Osteoblast (primary cell): ENCODE results near the gene OPCML. TPM values are rescaled to one million over a fixed set of nuclear protein-coding genes. Genes with fewer than 3 reads are reported as not detected.

ENCODE experiments used
- DNase-seq: peaks from one replicate; pipeline ENCODE4 v3.0.0; 2011; ENCODE audit warnings: low spot score, mixed read lengths; ENCODE audit not compliant: insufficient read length; ENCODE audit errors: missing footprints
- H2AFZ ChIP-seq: 2 replicates; pipeline ENCODE4 v1.6.0; 2011; ENCODE audit warnings: mild to moderate bottlenecking, low read length
- H3K27ac ChIP-seq: 2 replicates; pipeline ENCODE4 v1.5.1; 2011; ENCODE audit warnings: mild to moderate bottlenecking, low read depth, low read length, moderate library complexity
- H3K27me3 ChIP-seq: 2 replicates; pipeline ENCODE4 v1.6.0; 2012; ENCODE audit warnings: mild to moderate bottlenecking, control low read depth, inconsistent platforms, low read length, moderate library complexity; ENCODE audit not compliant: insufficient read depth
- H3K36me3 ChIP-seq: 2 replicates; pipeline ENCODE4 v1.5.1; 2011; ENCODE audit warnings: mild to moderate bottlenecking, low read length, control low read depth, moderate library complexity; ENCODE audit not compliant: insufficient read depth
- H3K4me1 ChIP-seq: 2 replicates; pipeline ENCODE4 v1.5.1; 2011; ENCODE audit warnings: mild to moderate bottlenecking, low read length, control low read depth, moderate library complexity; ENCODE audit not compliant: insufficient read depth
- H3K4me2 ChIP-seq: 2 replicates; pipeline ENCODE4 v1.6.0; 2011; ENCODE audit warnings: mild to moderate bottlenecking, low read length; ENCODE audit not compliant: insufficient read depth
- H3K4me3 ChIP-seq: fragments of 200-600 bp; sonication (generic); 3 replicates; pipeline ENCODE4 v1.5.1; 2012; ENCODE audit warnings: mild to moderate bottlenecking, low read length, inconsistent platforms; ENCODE audit not compliant: insufficient read depth
- H3K79me2 ChIP-seq: 2 replicates; pipeline ENCODE4 v1.6.0; 2012; ENCODE audit warnings: mild to moderate bottlenecking, low read length, control low read depth, inconsistent platforms; ENCODE audit not compliant: insufficient read depth
- H3K9me3 ChIP-seq: 2 replicates; pipeline ENCODE4 v1.5.1; 2011; ENCODE audit warnings: low read depth, low read length, control low read depth
- H4K20me1 ChIP-seq: 2 replicates; pipeline ENCODE4 v1.6.0; 2012; ENCODE audit warnings: mild to moderate bottlenecking, low read length, control low read depth; ENCODE audit not compliant: insufficient read depth
- CTCF ChIP-seq: IDR thresholded peaks from 2 replicates; pipeline ENCODE4 v1.5.1; 2011; ENCODE audit warnings: mild to moderate bottlenecking, low read depth, low read length, moderate library complexity; ENCODE audit errors: extremely low read depth
- total RNA-seq: library from RNA; depleted of rRNA; stranded (reverse); fragments of >200 nt; gene quantifications from 2 replicates; pipeline ENCODE4 v1.2.3, GENCODE V29; 2012

Gene OPCML
- total RNA-seq, 1 donor = 0.36 TPM

- Histone ChIP-seq H3K9me3 (peaks cover 4% of the 10 kb centered on the region), H3K4me2 (no peak overlapping the region), H3K79me2 (no peaks in the 10 kb centered on the region), H4K20me1 (no peaks in the 10 kb centered on the region), H3K36me3 (no peaks in the 10 kb centered on the region), H3K27me3 (no peaks in the 10 kb centered on the region), H3K4me1 (no peaks in the 10 kb centered on the region), H3K4me3 (no peak overlapping the region), H3K27ac (no peak overlapping the region), H2AFZ (no peak overlapping the region)
- DNase-seq = no peak
- TF ChIP-seq CTCF = no peak
Observed at GRCh38 chr11:133386262-133386661, 146.0 kb downstream of the OPCML start.

GRCh38 chr11:133385781-133386180 is 146.5 kb downstream of the OPCML start:
- Histone ChIP-seq H3K4me2 (no peak overlapping the region), H3K4me3 (no peak overlapping the region), H3K27me3 (no peaks in the 10 kb centered on the region), H3K79me2 (no peaks in the 10 kb centered on the region), H3K27ac (no peak overlapping the region), H3K4me1 (no peaks in the 10 kb centered on the region), H2AFZ (no peak overlapping the region), H3K36me3 (no peaks in the 10 kb centered on the region), H3K9me3 (peaks cover 4% of the 10 kb centered on the region), H4K20me1 (no peaks in the 10 kb centered on the region)
- no peak for TF ChIP-seq CTCF
- DNase-seq = no peak

DNA sequence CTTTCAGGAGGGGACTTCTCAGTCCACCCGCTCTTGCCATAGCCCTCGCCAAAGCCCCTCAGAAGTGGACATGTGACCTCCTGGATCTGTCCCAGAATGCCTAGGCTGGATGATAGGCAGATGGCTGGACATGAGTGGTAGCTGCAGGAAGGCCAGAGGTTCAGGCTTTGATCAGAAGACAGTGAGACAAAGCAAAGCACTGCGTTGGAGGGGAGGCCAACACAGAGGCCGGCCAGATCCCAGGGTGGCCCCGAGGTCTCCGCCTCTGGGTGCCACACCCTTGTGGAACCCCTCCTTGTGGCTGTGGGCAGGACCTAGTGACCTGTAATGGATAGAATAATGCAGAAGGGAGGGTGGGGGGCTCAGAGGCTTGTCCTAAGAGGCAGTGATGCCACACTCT is 147.6 kb downstream of the OPCML start:
- Histone ChIP-seq H2AFZ (no peak overlapping the region), H3K27me3 (no peaks in the 10 kb centered on the region), H4K20me1 (no peaks in the 10 kb centered on the region), H3K27ac (no peak overlapping the region), H3K79me2 (no peaks in the 10 kb centered on the region), H3K4me2 (no peak overlapping the region), H3K36me3 (no peaks in the 10 kb centered on the region), H3K4me1 (no peaks in the 10 kb centered on the region), H3K9me3 (peaks cover 4% of the 10 kb centered on the region), H3K4me3 (no peak overlapping the region)
- TF ChIP-seq CTCF = no peak
- no peak for DNase-seq

GRCh38 chr11:133383689-133384088 is 148.6 kb downstream of the OPCML start:
- H3K4me3 ChIP-seq = no peak overlapping the region
- H2AFZ ChIP-seq = no peak overlapping the region
- H3K79me2 ChIP-seq = no peaks in the 10 kb centered on the region
- H3K9me3 ChIP-seq = peaks cover 3% of the 10 kb centered on the region
- H3K36me3 ChIP-seq = no peaks in the 10 kb centered on the region
- no peak overlapping the region for H3K4me2 ChIP-seq
- TF ChIP-seq CTCF = no peak
- no peaks in the 10 kb centered on the region for H3K27me3 ChIP-seq
- no peak for DNase-seq
- no peak overlapping the region for H3K27ac ChIP-seq
- H4K20me1 ChIP-seq = no peaks in the 10 kb centered on the region
- no peaks in the 10 kb centered on the region for H3K4me1 ChIP-seq
